SK-N-SH treated with all-trans-retinoic acid at 6 μM for 48 hours (cell line): ENCODE results near the gene MIPOL1.

ENCODE experiments used
- ATAC-seq: fragments of 200-7000 bp; cut with Tn5 transposase; 3 replicates; pipeline ENCODE4 v1.9.1; 2020; ENCODE audit warnings: mild to moderate bottlenecking, moderate library complexity
- BACH2 ChIP-seq: fragments of 250-450 bp; sonication (Bioruptor Pico); IDR thresholded peaks from 2 replicates; pipeline ENCODE4 v1.9.0; 2021; ENCODE audit warnings: mild to moderate bottlenecking, borderline replicate concordance
- CSDC2 ChIP-seq: fragments of 250-450 bp; sonication (Bioruptor Pico); IDR thresholded peaks from 2 replicates; pipeline ENCODE4 v1.5.0; 2020; ENCODE audit warnings: mild to moderate bottlenecking, moderate library complexity
- ESRRG ChIP-seq: fragments of 250-450 bp; sonication (Bioruptor Pico); IDR thresholded peaks from 2 replicates; pipeline ENCODE4 v1.6.1; 2021; ENCODE audit warnings: mild to moderate bottlenecking
- ISL1 ChIP-seq: fragments of 250-450 bp; sonication (Bioruptor Pico); IDR thresholded peaks from 2 replicates; pipeline ENCODE4 v2.1.2; 2022; ENCODE audit warnings: mild to moderate bottlenecking, moderate library complexity
- OSR1 ChIP-seq: fragments of 250-450 bp; sonication (Bioruptor Pico); IDR thresholded peaks from 2 replicates; pipeline ENCODE4 v1.8.0; 2022; ENCODE audit warnings: moderate library complexity, mild to moderate bottlenecking, inconsistent platforms
- PPARA ChIP-seq: fragments of 250-450 bp; sonication (Bioruptor Pico); IDR thresholded peaks from 2 replicates; pipeline ENCODE4 v1.5.0; 2020; ENCODE audit warnings: mild to moderate bottlenecking, borderline replicate concordance
- RARB ChIP-seq: fragments of 250-450 bp; sonication (Bioruptor Pico); IDR thresholded peaks from 2 replicates; pipeline ENCODE4 v1.8.0; 2021; ENCODE audit warnings: mild to moderate bottlenecking, moderate library complexity
- SNAI2 ChIP-seq: fragments of 250-450 bp; sonication (Bioruptor Pico); IDR thresholded peaks from 2 replicates; pipeline ENCODE4 v1.5.0; 2020; ENCODE audit warnings: mild to moderate bottlenecking, moderate library complexity
- TCF4 ChIP-seq: fragments of 250-450 bp; sonication (Bioruptor Pico); IDR thresholded peaks from 2 replicates; pipeline ENCODE4 v1.8.0; 2021; ENCODE audit warnings: mild to moderate bottlenecking, moderate library complexity, borderline replicate concordance
- TOX ChIP-seq: fragments of 250-450 bp; sonication (Bioruptor Pico); IDR thresholded peaks from 2 replicates; pipeline ENCODE4 v1.8.0; 2021; ENCODE audit warnings: mild to moderate bottlenecking, moderate library complexity, borderline replicate concordance
- TSHZ2 ChIP-seq: fragments of 250-450 bp; sonication (Bioruptor Pico); IDR thresholded peaks from 2 replicates; pipeline ENCODE4 v1.5.0; 2020; ENCODE audit warnings: mild to moderate bottlenecking, moderate library complexity
- ZC3H10 ChIP-seq: fragments of 250-450 bp; sonication (Bioruptor Pico); IDR thresholded peaks from 2 replicates; pipeline ENCODE4 v1.5.1; 2021; ENCODE audit warnings: mild to moderate bottlenecking, moderate library complexity
- ZFP3 ChIP-seq: fragments of 250-450 bp; sonication (Bioruptor Pico); IDR thresholded peaks from 2 replicates; pipeline ENCODE4 v1.5.0; 2020; ENCODE audit warnings: mild to moderate bottlenecking, moderate library complexity
- ZFP30 ChIP-seq: fragments of 450-650 bp; formaldehyde crosslinking; IDR thresholded peaks from 2 replicates; pipeline ENCODE4 v1.5.0; 2022; ENCODE audit warnings: mild to moderate bottlenecking, moderate library complexity
- ZNF565 ChIP-seq: fragments of 450-650 bp; formaldehyde crosslinking; conservative IDR thresholded peaks from 2 replicates; pipeline ENCODE4 v1.5.0; 2020; ENCODE audit warnings: low read depth, mild to moderate bottlenecking, moderate library complexity
- ZNF70 ChIP-seq: fragments of 450-650 bp; formaldehyde crosslinking; IDR thresholded peaks from 2 replicates; pipeline ENCODE4 v1.5.0; 2020; ENCODE audit warnings: mild to moderate bottlenecking, moderate library complexity
- ZNF8 ChIP-seq: fragments of 450-650 bp; formaldehyde crosslinking; IDR thresholded peaks from 2 replicates; pipeline ENCODE4 v1.5.0; 2020; ENCODE audit warnings: mild to moderate bottlenecking, moderate library complexity
- TF ChIP-seq, protein P1 (sequence below): fragments of 250-450 bp; sonication (Bioruptor Pico); IDR thresholded peaks from 2 replicates; pipeline ENCODE4 v1.8.0; 2021; ENCODE audit warnings: low read depth, mild to moderate bottlenecking, moderate library complexity, borderline replicate concordance
- TF ChIP-seq, protein P2 (sequence below): fragments of 250-450 bp; sonication (Bioruptor Pico); IDR thresholded peaks from 2 replicates; pipeline ENCODE4 v1.5.1; 2020; ENCODE audit warnings: low read depth, mild to moderate bottlenecking, moderate library complexity
- TF ChIP-seq, protein P3 (sequence below): fragments of 250-450 bp; sonication (Bioruptor Pico); IDR thresholded peaks from 2 replicates; pipeline ENCODE4 v1.8.0; 2020; ENCODE audit warnings: mild to moderate bottlenecking, moderate library complexity, borderline replicate concordance
- TF ChIP-seq, protein P4 (sequence below): fragments of 250-450 bp; sonication (Bioruptor Pico); IDR thresholded peaks from 2 replicates; pipeline ENCODE4 v1.5.1; 2021; ENCODE audit warnings: mild to moderate bottlenecking, moderate library complexity

MIPOL1 gene

DNA sequence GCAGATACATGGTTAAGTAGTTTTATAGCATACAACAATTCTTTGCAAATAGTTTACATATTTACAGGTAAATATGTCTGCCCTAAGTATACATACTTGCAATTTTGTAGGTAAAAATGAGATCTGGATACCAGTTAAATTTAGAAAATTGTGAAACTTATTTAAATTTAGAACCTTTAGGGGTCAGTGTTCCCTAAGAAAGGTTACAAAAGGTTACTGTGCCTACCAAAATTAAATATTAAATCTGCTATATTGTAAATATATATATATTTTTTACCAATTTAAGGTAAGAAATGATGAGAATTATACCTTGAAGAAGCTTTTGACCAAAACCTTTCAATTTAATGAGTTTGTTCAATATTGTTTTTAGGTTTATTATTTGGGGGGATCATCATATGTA is 54.0 kb downstream of the MIPOL1 start:
- TF ChIP-seq PPARA (CRISPR knock-in tag): no peak
- ATAC-seq: no peak

- ATAC-seq: no peak
- TF ChIP-seq ZFP3 (CRISPR knock-in tag): no peak
- TF ChIP-seq TCF4 (CRISPR knock-in tag): no peak
- TF ChIP-seq, protein P1, sequence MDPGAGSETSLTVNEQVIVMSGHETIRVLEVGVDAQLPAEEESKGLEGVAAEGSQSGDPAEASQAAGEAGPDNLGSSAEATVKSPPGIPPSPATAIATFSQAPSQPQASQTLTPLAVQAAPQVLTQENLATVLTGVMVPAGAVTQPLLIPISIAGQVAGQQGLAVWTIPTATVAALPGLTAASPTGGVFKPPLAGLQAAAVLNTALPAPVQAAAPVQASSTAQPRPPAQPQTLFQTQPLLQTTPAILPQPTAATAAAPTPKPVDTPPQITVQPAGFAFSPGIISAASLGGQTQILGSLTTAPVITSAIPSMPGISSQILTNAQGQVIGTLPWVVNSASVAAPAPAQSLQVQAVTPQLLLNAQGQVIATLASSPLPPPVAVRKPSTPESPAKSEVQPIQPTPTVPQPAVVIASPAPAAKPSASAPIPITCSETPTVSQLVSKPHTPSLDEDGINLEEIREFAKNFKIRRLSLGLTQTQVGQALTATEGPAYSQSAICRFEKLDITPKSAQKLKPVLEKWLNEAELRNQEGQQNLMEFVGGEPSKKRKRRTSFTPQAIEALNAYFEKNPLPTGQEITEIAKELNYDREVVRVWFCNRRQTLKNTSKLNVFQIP (CRISPR knock-in tag): no peak
- TF ChIP-seq RARB (CRISPR knock-in tag): no peak
- TF ChIP-seq ISL1 (CRISPR knock-in tag): no peak
- no peak for TF ChIP-seq SNAI2 (CRISPR knock-in tag)
- no peak for TF ChIP-seq PPARA (CRISPR knock-in tag)
- no peak for TF ChIP-seq ZNF70
These were observed 54.7 kb downstream of the MIPOL1 start for GRCh38 chr14:37252434-37252833.

GRCh38 chr14:37253905-37254304 is 56.2 kb downstream of the MIPOL1 start:
- TF ChIP-seq TOX (CRISPR knock-in tag) (no peak), CSDC2 (CRISPR knock-in tag) (no peak), TCF4 (CRISPR knock-in tag) (no peak), ZFP30 (no peak), RARB (CRISPR knock-in tag) (no peak), ESRRG (CRISPR knock-in tag) (no peak), ZNF565 (CRISPR knock-in tag) (no peak), TSHZ2 (no peak), ZNF8 (CRISPR knock-in tag) (no peak), BACH2 (CRISPR knock-in tag) (no peak), ZC3H10 (CRISPR knock-in tag) (no peak), OSR1 (CRISPR knock-in tag) (no peak), PPARA (CRISPR knock-in tag) (no peak), SNAI2 (CRISPR knock-in tag) (no peak)
- TF ChIP-seq, protein P2, sequence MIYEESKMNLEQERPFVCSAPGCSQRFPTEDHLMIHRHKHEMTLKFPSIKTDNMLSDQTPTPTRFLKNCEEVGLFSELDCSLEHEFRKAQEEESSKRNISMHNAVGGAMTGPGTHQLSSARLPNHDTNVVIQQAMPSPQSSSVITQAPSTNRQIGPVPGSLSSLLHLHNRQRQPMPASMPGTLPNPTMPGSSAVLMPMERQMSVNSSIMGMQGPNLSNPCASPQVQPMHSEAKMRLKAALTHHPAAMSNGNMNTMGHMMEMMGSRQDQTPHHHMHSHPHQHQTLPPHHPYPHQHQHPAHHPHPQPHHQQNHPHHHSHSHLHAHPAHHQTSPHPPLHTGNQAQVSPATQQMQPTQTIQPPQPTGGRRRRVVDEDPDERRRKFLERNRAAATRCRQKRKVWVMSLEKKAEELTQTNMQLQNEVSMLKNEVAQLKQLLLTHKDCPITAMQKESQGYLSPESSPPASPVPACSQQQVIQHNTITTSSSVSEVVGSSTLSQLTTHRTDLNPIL (CRISPR knock-in tag): no peak
- TF ChIP-seq, protein P3, sequence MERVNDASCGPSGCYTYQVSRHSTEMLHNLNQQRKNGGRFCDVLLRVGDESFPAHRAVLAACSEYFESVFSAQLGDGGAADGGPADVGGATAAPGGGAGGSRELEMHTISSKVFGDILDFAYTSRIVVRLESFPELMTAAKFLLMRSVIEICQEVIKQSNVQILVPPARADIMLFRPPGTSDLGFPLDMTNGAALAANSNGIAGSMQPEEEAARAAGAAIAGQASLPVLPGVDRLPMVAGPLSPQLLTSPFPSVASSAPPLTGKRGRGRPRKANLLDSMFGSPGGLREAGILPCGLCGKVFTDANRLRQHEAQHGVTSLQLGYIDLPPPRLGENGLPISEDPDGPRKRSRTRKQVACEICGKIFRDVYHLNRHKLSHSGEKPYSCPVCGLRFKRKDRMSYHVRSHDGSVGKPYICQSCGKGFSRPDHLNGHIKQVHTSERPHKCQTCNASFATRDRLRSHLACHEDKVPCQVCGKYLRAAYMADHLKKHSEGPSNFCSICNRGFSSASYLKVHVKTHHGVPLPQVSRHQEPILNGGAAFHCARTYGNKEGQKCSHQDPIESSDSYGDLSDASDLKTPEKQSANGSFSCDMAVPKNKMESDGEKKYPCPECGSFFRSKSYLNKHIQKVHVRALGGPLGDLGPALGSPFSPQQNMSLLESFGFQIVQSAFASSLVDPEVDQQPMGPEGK (CRISPR knock-in tag): no peak
- ATAC-seq: no peak

GRCh38 chr14:37254411-37254947 is 56.7 kb downstream of the MIPOL1 start:
- TF ChIP-seq ZFP30 (no peak), OSR1 (CRISPR knock-in tag) (no peak), ZNF70 (no peak), BACH2 (CRISPR knock-in tag) (no peak), ISL1 (CRISPR knock-in tag) (no peak), RARB (CRISPR knock-in tag) (no peak)
- TF ChIP-seq, protein P2 (CRISPR knock-in tag): no peak
- TF ChIP-seq, protein P4, sequence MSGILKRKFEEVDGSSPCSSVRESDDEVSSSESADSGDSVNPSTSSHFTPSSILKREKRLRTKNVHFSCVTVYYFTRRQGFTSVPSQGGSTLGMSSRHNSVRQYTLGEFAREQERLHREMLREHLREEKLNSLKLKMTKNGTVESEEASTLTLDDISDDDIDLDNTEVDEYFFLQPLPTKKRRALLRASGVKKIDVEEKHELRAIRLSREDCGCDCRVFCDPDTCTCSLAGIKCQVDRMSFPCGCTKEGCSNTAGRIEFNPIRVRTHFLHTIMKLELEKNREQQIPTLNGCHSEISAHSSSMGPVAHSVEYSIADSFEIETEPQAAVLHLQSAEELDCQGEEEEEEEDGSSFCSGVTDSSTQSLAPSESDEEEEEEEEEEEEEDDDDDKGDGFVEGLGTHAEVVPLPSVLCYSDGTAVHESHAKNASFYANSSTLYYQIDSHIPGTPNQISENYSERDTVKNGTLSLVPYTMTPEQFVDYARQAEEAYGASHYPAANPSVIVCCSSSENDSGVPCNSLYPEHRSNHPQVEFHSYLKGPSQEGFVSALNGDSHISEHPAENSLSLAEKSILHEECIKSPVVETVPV (CRISPR knock-in tag): no peak
- ATAC-seq: no peak
